HG02642 (cell line): ENCODE data around the gene GCC1.
"Not testable (repeated sequence)": the region's sequence is repeated elsewhere in the genome, so short reads cannot be mapped to it uniquely, and the experiment has no call there.

Source experiments
- ATAC-seq: cut with Tn5 transposase; IDR thresholded peaks from one replicate; pipeline ENCODE4 v1.9.1; 2021; ENCODE audit warnings: mild to moderate bottlenecking; ENCODE audit not compliant: unreplicated experiment, poor library complexity

GCC1 gene

GRCh38 chr7:127591591-127591990 is 6.2 kb upstream of the GCC1 start:
- no peak for ATAC-seq

- ATAC-seq = no peak
Observed at GRCh38 chr7:127591189-127591588, 5.8 kb upstream of the GCC1 start.

- no peak for ATAC-seq
Observed at GRCh38 chr7:127589896-127590295, 4.5 kb upstream of the GCC1 start.

- peak; percentile 20 for ATAC-seq
Observed at GRCh38 chr7:127588697-127589482, 3.5 kb upstream of the GCC1 start.

GRCh38 chr7:127588019-127588696 is 2.8 kb upstream of the GCC1 start, which contains the start of gene ARF5:
Gene ARF5, plus strand, starts transcription at chr7:127588411. Its CDS starts 88 bp downstream, at chr7:127588499.
- peak; percentile 82 for ATAC-seq

GRCh38 chr7:127587663-127588018 is 2.2 kb upstream of the GCC1 start:
- no peak for ATAC-seq

GRCh38 chr7:127586346-127586745 is 950 bp upstream of the GCC1 start:
- no peak for ATAC-seq

- ATAC-seq = no peak
Observed at GRCh38 chr7:127584648-127585043, 750 bp downstream of the GCC1 start.

GRCh38 chr7:127582361-127582760 is 3.0 kb downstream of the GCC1 start:
- ATAC-seq = no peak

GRCh38 chr7:127581716-127582115 is 3.7 kb downstream of the GCC1 start:
- no peak for ATAC-seq

GRCh38 chr7:127580612-127581011 is 4.8 kb downstream of the GCC1 start:
- no peak for ATAC-seq

GRCh38 chr7:127578711-127579275 is 6.6 kb downstream of the GCC1 start:
- no peak for ATAC-seq

- ATAC-seq = no peak
Observed at GRCh38 chr7:127578036-127578684, 7.2 kb downstream of the GCC1 start.

- ATAC-seq = no peak
Observed at GRCh38 chr7:127571741-127572505, 13.5 kb downstream of the GCC1 start.

- ATAC-seq = not testable (repeated sequence)
Observed at GRCh38 chr7:127568034-127568433, 17.4 kb downstream of the GCC1 start.

GRCh38 chr7:127566242-127566641 is 19.2 kb downstream of the GCC1 start:
- ATAC-seq = no peak

- no peak for ATAC-seq
Observed at GRCh38 chr7:127557803-127558202, 27.6 kb downstream of the GCC1 start.

- ATAC-seq = no peak
Observed at GRCh38 chr7:127556404-127556803, 29.0 kb downstream of the GCC1 start.

GRCh38 chr7:127551941-127552340 is 33.5 kb downstream of the GCC1 start:
- ATAC-seq = no peak

- ATAC-seq = no peak
Observed at GRCh38 chr7:127550247-127550646, 35.1 kb downstream of the GCC1 start.
